GM21529 (cell line): ENCODE data around the gene RUSC1.

Experiments used
- ATAC-seq: cut with Tn5 transposase; IDR thresholded peaks from one replicate; pipeline ENCODE4 v1.9.1; 2021; ENCODE audit not compliant: unreplicated experiment

Gene RUSC1

DNA sequence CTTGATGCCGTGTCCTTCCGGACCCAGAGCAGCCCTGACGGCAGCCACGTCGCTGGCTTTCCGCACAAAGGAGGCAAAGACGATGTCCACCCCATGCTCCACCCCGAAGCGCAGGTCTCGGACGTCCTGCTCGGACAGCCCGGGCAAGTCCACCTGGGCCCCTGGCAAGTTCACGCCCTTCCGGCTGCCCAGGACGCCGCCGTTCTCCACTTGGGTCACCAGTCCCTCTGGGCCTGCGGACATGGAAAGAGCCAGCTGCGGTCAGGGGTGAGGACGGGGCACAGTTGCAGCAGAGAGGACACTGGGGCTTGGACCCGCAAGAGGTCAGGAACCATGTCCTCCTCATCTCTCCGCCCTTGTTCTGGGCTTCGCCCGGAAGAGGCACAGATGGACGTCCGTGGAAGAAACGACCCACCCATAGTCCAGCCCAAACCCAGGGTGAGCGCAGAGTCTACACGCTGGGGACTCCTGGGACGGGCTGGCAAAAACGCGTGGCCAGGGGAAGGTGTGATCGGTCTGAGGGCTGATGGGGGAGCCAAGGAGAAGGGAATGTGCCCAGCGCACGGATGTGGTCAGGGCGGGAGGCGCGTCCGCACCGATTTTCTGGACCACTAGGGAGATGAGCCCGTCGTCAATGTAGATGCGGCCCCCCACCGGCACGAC, 26.0 kb upstream of the RUSC1 start:
- ATAC-seq = no peak

DNA sequence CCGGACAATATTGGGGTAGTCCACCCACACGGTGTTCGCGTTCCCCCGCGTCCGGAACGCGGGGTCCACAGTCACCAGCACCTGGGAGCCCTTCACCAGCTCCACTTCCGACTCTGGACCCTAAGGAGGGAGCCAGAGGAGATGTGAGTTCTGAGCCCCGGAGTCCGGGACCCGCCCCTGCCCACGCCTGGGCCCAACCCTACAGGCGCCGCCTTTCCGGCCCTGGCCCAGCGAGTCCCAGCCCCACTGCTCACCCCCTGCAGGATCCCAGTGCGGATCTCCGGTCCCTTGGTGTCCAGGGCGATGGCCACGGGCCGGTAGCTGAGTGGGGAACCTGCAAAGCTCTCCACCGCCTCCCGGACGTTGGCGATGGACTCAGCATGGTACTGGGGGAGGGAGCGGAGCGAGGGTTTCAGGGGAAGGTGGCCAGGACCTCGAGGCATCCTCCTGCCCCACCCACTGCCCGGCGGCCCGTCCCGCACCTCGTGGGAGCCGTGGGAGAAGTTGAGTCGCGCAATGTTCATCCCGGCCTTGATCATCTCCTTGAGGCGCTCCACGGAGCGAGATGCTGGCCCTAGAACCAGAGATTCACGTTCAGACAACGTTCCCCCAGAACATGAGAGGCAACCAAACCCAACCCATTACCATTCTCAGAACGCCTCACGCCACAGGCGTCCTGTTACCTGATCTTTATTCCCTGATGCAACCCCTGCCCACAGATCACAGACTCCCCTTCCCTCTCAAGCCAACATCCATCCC, 25.3 kb upstream of the RUSC1 start:
- no peak for ATAC-seq

DNA sequence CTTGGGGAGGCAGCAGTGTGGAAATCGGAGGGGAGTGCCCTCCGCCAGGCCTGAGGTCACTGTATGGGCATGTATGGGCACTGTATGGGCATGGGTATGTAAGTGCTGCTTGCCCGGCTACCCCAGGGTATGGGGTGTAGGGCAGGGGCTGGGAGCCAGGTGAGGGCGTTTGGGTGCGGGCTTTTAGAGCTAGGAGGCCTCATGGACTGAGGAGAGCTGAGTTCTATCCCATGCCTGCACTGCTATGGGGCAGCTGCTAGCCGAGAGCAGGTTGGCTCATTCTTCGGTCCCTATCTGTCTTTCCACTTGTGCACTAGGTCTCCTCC, 24.8 kb upstream of the RUSC1 start:
- ATAC-seq = no peak

DNA sequence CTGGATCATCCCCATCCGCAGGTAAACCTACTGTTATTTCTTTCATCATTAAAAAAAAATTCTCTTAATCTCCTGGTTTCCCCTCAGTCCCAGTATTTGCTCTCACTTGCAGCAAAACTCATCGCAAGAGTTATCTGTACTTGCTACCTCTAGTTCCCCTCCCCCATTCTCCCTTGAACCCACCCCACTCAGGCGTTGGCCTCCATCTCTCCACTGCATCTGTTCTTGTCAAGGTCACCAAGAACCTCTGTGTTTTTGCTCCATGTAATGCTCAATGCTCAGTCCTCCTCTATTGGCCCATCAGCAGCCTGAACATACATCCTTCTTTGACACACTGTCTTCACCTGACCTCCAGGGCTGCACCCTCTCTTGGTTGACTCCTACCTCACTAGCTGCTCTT, 24.0 kb upstream of the RUSC1 start:
- ATAC-seq = no peak

DNA sequence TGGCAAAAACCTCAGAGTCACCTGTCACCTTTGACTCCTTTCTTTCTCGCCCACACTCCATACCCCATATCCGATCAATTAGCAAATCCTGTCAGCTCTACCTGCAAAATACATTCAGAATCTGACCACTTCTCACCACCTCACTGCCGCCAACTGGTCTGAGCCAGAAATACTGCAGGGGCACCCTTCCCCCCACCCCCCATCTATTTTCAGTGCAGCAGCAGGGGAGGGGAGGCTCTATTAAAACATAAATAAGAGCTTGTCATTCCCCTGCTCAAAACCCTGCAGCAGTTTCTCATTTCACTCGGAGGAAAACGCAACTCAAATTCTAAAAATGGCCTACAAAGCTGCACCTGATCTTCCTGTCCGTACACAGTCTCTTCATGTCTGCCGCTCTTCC, 23.3 kb upstream of the RUSC1 start:
- no peak for ATAC-seq

DNA sequence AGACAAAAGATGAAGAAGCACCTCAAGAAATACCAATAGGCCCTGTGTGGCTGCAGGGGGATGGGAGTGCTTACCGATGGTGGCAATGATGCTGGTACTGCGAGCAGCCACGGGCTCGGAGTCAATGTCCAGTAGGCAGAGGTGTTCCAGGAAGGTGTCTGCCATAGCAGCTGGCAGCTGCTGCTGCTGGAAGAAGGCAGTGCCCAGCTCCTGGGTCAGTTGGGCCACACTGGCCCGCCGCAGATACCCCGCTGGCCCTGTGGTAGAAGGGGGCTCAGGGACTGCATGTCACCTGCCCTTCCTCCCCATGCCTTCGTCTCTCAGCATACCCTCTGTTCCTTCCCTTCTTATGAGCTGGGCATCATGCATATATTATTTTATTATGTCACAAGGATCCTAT, 20.7 kb upstream of the RUSC1 start:
- no peak for ATAC-seq

DNA sequence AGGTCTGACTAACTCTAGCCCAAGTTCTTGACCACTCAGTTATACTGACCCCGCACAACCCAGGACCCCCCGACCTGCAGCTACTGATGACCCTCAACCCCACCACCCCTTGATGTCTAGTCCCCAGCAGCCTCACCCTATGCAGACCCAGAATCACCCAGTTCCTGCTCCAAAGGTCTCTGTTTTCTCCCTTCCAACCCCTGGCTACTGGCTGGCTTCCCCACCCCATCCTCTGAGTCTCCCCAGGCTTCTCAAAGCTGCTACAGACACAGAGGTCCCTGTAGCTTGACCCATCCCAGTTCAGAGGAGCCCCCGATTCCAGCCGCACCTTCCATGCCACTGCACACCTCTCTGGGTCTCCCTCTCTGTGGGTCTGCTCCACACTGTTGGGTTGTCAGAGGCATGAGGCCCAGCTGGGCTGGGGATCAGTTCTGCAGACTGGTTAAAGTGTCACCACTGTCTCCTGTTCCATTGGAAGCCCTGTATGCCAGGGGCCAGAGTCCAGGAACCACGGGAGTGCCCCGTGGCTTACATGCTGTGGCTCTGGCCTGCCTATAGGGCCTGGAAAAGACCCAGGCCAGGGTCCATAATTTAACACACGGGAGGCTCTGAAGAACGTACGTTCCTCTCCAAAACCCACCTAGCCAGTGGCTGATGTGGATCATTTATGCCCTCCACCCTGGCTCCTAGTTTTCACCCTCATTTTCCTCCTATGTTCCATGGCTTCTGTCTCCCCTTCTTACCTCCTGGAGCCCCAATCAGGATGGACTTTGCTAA, 20.0 kb upstream of the RUSC1 start:
- ATAC-seq = no peak

DNA sequence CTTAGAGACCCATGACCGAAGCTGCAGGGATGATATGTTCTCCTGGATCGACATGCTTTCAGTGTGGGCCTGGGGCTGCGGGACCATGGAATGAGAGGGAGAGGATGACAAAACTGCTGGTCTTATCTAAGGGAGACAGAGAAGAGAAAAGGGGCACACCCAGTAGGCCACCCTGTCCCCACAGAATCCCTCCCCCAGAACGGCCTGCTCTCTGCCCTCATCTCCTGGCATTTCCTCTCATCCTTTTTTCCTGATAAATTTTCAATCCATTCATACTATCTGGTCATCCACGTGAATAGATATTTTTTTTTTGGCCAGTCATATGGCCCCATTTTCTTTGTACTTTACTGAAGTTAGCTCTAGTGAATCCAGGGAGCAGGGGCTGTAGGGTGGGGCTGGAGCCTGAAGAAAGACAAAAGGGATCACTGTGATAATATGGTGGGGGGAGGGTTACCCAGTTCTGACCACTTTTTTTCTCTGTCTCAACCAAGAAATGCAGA, 19.3 kb upstream of the RUSC1 start, which contains the start of gene PKLR:
TSS of gene PKLR (minus strand) at position 97 of the 500 bp plus-strand sequence. CDS start at position 54, 43 bp downstream.
- ATAC-seq = no peak

DNA sequence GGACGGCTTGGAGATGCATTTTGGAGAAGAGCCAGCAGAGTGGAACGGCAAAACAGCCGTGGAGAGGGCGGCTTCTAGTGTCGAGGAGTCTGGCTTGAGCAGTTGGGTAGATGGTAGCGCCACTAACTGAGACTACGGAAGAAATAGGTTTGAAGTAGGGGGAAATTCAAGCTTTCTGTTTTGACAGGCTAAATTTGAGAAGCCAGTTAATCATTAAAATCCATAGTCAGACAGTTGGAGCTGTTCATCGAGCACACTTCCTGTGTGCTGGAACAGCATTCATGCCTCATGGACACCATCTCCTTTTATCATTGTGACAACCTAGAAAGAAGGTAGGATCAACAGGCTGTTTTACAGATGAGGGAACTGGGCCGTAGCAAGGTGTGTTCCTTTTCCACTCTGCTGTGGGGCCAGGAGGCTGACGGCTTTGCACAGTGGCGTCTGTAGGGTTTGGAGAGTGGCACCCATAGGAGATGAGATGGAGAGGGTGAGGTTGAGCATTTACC, 16.1 kb upstream of the RUSC1 start:
- ATAC-seq = no peak

DNA sequence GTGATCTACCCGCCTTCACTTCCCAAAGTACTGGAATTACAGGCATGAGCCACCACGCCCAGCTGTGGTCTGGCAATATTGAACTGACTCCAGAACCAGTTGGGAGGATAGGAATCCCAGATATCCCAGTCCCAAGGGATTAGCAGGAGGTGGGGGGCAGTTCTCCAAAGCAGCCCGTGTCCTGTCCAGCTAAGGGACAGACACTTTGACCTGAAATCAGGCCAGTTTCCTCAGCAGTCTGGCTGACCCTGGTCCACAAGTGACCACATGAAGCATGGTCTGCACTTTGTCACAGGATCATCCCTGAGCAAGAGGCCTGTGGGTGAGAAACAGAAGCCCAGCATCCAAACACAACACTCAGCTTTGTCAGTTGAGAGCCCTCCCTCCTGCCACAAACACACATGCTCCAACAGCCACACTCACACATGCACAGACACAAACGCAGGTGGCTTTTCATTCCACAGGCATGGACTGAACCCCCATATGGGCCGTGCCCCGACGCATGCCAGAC, 14.8 kb upstream of the RUSC1 start:
- ATAC-seq = no peak

DNA sequence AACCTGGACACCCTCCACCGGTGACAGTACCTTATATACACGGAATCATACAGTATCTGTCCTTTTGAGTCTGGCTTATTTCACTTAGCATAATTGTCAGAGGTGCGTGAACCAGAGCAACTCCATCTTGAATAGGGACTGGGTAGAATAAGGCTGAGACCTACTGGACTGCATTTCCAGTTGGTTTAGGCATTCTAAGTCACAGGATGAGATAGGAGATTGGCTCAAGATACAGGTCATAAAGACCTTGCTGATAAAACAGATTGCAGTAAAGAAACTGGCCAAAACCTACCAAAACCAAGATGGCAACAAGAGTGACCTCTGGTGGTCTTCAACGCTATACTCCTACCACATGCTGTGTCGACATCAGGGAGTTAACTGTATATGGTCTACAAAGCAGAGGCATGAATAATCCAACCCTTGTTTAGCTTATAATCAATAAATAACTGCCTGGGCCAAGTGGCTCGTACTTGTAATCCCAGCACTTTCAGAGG, 13.4 kb upstream of the RUSC1 start:
- no peak for ATAC-seq

DNA sequence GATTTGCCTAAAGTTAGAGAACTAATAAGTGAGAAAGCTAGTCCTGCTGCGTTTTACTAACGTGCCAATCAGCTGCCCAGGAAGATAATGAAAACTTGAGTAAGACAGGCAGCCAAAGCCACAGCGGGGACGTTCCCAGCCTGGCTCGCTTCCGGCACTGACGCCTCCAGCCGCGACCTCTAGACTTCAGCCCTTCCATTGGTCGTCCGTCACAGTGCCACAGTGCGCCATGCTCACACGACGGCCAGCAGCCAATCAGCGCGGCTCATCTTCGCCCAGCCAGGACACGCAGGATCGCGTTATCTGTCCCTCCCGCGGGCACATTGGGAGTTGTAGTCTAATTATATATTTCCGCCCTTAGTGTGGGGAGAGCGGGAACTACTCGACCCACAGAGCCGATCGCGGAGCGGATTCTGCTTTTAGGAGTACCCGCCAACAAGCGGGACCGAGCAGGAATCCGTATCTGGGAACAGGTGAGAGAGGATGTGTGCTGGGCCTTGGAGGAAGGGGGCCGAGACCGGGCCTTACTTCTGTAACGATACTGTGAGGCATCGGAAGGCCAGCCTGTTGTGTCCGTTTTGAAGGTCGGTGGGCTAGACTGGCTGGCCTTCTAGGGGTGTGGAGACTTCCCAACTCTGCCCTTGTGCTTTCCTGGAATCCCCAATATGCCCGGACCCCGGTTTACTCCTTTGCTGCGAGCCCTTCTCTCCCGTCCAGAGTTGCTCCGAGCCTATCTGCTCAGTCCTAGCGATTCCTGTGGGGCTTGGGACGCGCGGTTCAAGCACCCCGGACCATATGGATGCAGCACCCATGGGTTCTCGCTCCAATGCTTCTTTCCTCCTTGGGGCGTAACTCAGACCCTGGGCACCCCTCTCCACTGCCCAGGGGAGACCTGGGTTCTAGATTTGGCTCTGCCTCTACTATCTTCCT, 11.9 kb upstream of the RUSC1 start, which contains the start of gene FDPS:
TSS of gene FDPS (plus strand) at position 374 of the 930 bp plus-strand sequence. CDS start 924 bp downstream, outside the sequence.
- peak; percentile 96 for ATAC-seq

DNA sequence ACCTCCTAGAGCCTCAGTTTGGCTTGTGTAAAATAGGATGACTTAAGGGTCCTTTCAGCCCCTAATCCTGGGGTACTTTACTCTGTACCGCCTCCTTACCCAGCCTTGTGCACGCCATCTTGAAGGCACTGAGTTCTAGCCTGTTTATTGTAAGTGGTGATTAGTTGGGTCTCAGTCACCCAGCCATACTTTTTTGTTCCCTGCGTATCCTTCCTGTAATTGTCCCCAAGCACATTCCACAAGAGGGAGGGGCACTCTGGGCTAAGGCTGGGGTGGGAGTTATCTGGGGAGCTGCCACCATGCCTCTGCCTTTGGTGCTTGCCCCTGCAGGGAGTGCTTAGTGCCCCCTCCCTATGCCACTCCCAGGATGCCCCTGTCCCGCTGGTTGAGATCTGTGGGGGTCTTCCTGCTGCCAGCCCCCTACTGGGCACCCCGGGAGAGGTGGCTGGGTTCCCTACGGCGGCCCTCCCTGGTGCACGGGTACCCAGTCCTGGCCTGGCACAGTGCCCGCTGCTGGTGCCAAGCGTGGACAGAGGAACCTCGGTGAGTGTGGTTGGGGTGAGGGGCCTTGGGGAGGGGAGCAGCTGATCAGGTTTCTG, 11.2 kb upstream of the RUSC1 start:
- ATAC-seq = no peak

DNA sequence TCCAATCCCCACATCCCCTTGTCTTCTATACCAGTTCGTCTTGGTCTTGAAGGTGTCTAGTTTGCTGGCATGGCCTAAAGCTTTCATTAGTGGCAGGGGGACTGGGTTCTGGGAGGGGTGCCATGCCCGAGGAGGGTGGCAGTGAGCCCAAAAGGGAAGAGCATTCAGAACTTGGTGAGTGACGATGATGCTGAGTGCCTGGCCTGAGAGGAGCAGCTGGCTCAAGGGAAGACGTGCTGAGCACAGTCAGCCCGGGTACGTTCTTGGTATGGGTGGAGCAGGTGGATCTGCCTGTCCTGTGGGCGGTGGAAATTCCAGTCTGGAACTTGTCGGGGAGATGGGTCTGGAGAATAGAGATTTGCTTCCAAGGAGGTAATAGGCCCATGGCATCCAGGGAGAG, 7.4 kb upstream of the RUSC1 start:
- no peak for ATAC-seq

DNA sequence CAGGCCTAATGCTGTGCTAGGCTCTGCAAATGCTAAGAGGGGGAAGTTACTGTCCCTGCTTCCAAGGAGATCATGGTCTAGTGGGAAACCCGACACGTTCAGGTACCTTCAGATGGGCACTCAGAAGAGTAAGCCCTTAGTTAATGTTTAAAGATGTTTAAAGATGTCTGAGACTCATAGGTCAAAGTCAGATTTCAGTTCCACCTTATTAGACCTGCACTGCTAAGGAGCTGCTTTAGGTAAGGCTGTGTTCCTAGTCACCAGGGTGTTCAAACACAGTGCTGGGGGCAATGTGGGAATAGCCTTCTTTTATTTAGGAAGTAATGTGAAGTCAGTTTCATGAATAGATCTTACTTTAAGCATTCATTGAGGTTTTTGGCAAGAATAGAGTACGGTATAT, 3.8 kb upstream of the RUSC1 start:
- ATAC-seq = no peak

DNA sequence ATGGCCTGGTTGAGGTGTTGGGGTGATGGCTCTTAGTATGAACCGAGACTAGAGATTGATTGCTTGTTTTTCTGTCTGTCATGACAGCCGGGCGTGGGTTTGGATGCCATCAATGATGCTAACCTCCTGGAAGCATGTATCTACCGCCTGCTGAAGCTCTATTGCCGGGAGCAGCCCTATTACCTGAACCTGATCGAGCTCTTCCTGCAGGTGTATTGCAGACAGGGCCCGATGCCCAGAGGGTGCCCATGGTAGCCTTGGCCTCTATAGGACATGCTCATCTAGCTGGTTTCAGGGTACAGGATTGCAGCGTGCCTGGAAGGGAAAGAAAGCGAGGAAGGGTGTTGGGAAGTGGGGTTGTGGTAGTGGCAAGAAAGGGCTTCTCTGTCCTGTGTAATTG, 2.6 kb upstream of the RUSC1 start:
- no peak for ATAC-seq

DNA sequence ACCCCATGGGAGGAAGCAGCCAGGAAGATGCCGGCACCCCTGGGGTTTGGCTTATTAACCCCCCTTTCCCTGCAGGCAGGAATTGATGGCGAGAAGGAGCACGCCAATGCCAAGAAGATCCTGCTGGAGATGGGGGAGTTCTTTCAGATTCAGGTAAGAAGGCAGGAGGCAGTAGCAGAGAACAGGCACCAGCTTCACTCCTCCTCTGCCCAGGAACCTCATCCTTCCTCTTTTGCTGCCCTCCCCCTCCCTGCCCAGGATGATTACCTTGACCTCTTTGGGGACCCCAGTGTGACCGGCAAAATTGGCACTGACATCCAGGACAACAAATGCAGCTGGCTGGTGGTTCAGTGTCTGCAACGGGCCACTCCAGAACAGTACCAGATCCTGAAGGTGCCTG, 1.2 kb upstream of the RUSC1 start:
- ATAC-seq = no peak

DNA sequence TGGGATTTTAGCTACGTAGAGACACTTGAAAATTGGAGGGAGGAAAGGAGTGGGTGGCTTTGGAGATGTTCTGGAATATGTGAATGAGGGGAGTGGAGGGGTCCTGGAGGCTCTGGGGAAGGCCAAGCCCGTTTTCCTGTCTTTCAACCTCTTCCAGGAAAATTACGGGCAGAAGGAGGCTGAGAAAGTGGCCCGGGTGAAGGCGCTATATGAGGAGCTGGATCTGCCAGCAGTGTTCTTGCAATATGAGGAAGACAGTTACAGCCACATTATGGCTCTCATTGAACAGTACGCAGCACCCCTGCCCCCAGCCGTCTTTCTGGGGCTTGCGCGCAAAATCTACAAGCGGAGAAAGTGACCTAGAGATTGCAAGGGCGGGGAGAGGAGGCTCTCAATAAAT, 442 bp upstream of the RUSC1 start:
- ATAC-seq = no peak

DNA sequence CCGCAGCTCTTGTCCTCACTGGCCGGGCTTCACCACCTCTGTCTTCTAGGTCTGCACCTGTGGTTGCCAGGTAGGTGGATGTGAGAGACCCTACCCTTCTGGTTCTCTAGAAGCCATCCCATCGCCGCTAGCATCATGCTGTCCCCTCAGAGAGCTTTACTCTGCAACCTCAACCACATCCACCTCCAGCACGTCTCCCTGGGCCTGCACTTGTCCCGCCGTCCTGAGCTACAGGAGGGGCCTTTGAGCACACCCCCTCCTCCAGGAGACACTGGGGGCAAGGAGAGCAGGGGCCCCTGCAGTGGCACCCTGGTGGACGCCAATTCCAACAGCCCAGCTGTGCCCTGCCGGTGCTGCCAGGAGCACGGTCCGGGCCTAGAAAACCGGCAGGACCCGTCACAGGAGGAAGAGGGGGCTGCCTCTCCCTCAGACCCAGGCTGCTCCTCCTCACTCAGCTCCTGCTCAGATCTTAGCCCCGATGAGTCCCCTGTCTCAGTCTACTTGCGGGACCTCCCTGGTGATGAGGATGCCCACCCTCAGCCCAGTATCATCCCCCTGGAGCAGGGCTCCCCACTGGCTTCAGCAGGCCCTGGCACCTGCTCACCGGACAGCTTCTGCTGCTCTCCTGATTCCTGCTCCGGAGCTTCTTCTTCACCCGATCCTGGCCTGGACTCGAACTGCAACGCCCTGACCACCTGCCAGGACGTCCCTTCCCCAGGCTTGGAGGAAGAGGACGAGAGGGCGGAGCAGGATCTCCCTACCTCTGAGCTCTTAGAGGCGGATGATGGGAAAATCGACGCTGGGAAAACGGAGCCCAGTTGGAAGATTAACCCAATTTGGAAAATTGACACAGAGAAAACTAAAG, 1.2 kb downstream of the RUSC1 start:
- ATAC-seq = no peak
